Gastrocnemius medialis (tissue), 4 donors: ENCODE results near the gene PIGS.

Source experiments
- CTCF ChIP-seq, 5 experiments: fragments of 450-650 bp in 3 of 5; fragments of 200-600 bp in 2 of 5; sonication (generic) in 2 of 5; IDR thresholded peaks in 4 of 5; conservative IDR thresholded peaks in 1 of 5; 1 replicate in 4 of 5; 2 replicates in 1 of 5; pipeline ENCODE4 v1.5.1; 2016 to 2019; ENCODE audit warnings: antibody characterized with exemption in 5 of 5, mild to moderate bottlenecking in 3 of 5, moderate library complexity in 3 of 5
- POLR2A ChIP-seq, 2 donors: fragments of 450-650 bp; IDR thresholded peaks; one replicate each; pipeline ENCODE4 v1.6.1; 2017; ENCODE audit warnings: antibody characterized with exemption in 2 of 2, mild to moderate bottlenecking in 2 of 2, moderate library complexity in 2 of 2

GRCh38 chr17:28573521-28573920 is 2.2 kb upstream of the PIGS start:
- TF ChIP-seq CTCF (IDR thresholded peaks at IDR 0.05 in 4 of 5, conservative IDR thresholded peaks at IDR 0.05 in 1 of 5) (no peak), POLR2A (IDR thresholded peaks at IDR 0.05) (no peak)
